Heart left ventricle (tissue), 13 donors: ENCODE measurements around the gene FAM227B.
"Not testable (repeated sequence)": the region's sequence is repeated elsewhere in the genome, so short reads cannot be mapped to it uniquely, and the experiment has no call there.

ENCODE experiments used
- POLR2A ChIP-seq, 2 donors: fragments of 450-650 bp; IDR thresholded peaks; one replicate each; pipeline ENCODE4 v1.6.1; 2017; ENCODE audit warnings: antibody characterized with exemption in 2 of 2, mild to moderate bottlenecking in 2 of 2, moderate library complexity in 2 of 2
- TF ChIP-seq, protein P1 (sequence below), 12 donors: fragments of 200-600 bp; sonication (generic) in 4 of 12; IDR thresholded peaks; one replicate each; pipeline versions ENCODE4 v1.5.0 to v1.8.0; 2018 to 2022; ENCODE audit warnings: antibody characterized with exemption in 12 of 12, mild to moderate bottlenecking in 5 of 12
- donor health status: ischemic (EF 13 %, LVEDD 7.1; RV severe dilation, severe dysfunction).
- donor health status: DM: no; HTN: yes; CAD: no.
- donor health status: DM: no; HTN: no; CAD: no.
- donor health status: ischemic (EF 25% LVEDD 6.9; RV normal size, moderate dysfunction).
- donor health status: ischemic (EF 25% LVEDD 5.7; RV mildly dilated, moderate dysfunction).
- donor health status: ischemic (EF 35%, LVEDD 5.7; RV mildly dilated, moderate dysfunction).
- donor health status: nonischemic (EF 11% LVEDD 7.7; RV severe dilation, severe dysfunction).
- donor health status: DM: yes; HTN: yes; CAD: no.
- donor health status: PGD.
- donor health status: ischemic (EF 29% LVEDD 5.4; RV normal size, mild dysfunction).
- donor health status: nonischemic (EF 23%, LVEDD 6.1; RV moderate dilation, normal function).

DNA sequence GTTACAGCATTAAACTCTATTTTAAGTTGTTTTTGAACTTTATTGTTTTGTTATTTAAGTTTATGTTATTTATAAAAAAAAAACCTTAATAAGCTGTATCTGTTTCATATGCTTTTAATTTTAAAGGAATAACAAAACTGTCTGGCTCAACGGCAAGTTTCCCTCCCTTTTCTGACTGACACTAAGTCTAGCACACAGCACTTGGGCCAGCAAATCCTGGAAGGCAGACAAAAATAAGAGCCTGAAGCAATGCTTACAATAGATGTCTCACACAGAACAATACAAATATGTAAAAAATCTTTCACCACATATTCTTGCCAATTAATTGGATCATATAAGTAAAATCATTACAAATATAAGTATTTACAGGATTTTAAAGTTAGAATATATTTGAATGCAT lies 135.2 kb downstream of the FAM227B start:
- TF ChIP-seq, protein P1, sequence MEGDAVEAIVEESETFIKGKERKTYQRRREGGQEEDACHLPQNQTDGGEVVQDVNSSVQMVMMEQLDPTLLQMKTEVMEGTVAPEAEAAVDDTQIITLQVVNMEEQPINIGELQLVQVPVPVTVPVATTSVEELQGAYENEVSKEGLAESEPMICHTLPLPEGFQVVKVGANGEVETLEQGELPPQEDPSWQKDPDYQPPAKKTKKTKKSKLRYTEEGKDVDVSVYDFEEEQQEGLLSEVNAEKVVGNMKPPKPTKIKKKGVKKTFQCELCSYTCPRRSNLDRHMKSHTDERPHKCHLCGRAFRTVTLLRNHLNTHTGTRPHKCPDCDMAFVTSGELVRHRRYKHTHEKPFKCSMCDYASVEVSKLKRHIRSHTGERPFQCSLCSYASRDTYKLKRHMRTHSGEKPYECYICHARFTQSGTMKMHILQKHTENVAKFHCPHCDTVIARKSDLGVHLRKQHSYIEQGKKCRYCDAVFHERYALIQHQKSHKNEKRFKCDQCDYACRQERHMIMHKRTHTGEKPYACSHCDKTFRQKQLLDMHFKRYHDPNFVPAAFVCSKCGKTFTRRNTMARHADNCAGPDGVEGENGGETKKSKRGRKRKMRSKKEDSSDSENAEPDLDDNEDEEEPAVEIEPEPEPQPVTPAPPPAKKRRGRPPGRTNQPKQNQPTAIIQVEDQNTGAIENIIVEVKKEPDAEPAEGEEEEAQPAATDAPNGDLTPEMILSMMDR (IDR thresholded peaks at IDR 0.05): not testable (repeated sequence)
- TF ChIP-seq POLR2A (IDR thresholded peaks at IDR 0.05): not testable (repeated sequence)
